IPS-18a (cell line): Measurements from ENCODE around the gene BCDIN3D.

Source experiments
- H3K27ac ChIP-seq: one replicate; pipeline ENCODE4 v1.5.1; 2013; ENCODE audit warnings: low read length
- H3K27me3 ChIP-seq: one replicate; pipeline ENCODE4 v1.6.1; 2013; ENCODE audit warnings: mild to moderate bottlenecking, low read length; ENCODE audit not compliant: control insufficient read depth, insufficient read depth
- H3K36me3 ChIP-seq: one replicate; pipeline ENCODE4 v1.6.1; 2013; ENCODE audit warnings: low read depth, low read length; ENCODE audit not compliant: control insufficient read depth
- H3K4me1 ChIP-seq: one replicate; pipeline ENCODE4 v1.6.1; 2013; ENCODE audit warnings: low read depth, low read length; ENCODE audit not compliant: control insufficient read depth
- H3K4me3 ChIP-seq: one replicate; pipeline ENCODE4 v1.5.1; 2013; ENCODE audit warnings: low read length
- H3K9ac ChIP-seq: one replicate; pipeline ENCODE4 v1.6.1; 2013; ENCODE audit warnings: mild to moderate bottlenecking, low read length, moderate library complexity
- H3K9me3 ChIP-seq: one replicate; pipeline ENCODE4 v1.6.1; 2013; ENCODE audit warnings: low read depth, low read length; ENCODE audit not compliant: control insufficient read depth

Gene BCDIN3D

DNA sequence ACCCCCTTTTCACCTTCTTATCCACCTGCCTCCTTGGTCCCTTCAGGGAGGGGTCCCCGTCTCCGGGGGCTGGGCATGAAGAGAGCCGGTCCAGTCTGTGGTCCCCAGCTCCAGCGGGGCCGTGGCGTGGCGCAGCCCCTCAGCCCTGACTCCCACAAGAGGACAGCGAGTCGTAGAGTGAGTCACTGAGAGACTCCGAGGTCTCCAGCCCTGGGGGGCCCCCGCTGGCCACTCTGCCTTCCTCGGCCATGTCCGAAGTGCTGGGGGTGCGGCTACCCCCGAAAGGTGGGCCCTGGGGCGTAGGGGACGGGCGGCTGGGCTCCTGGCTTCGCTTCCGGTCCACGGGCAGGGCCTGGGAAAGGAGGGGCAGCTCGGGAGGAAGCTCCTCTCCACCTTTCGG, 51.2 kb downstream of the BCDIN3D start:
- Histone ChIP-seq H3K4me1 (no peaks in the 10 kb centered on the region), H3K36me3 (no peaks in the 10 kb centered on the region), H3K9ac (no peak overlapping the region), H3K9me3 (no peaks in the 10 kb centered on the region), H3K27ac (no peak overlapping the region), H3K4me3 (no peak overlapping the region), H3K27me3 (no peaks in the 10 kb centered on the region)

GRCh38 chr12:49790741-49791555, 52.0 kb downstream of the BCDIN3D start:
- H3K27me3 ChIP-seq: no peaks in the 10 kb centered on the region
- H3K9me3 ChIP-seq: no peaks in the 10 kb centered on the region
- H3K4me3 ChIP-seq: no peak overlapping the region
- H3K9ac ChIP-seq: no peak overlapping the region
- no peaks in the 10 kb centered on the region for H3K36me3 ChIP-seq
- no peak overlapping the region for H3K27ac ChIP-seq
- H3K4me1 ChIP-seq: no peaks in the 10 kb centered on the region

GRCh38 chr12:49789992-49790391, 52.9 kb downstream of the BCDIN3D start:
- Histone ChIP-seq H3K27me3 (no peaks in the 10 kb centered on the region), H3K9me3 (no peaks in the 10 kb centered on the region), H3K36me3 (no peaks in the 10 kb centered on the region), H3K27ac (no peak overlapping the region), H3K4me3 (no peak overlapping the region), H3K4me1 (no peaks in the 10 kb centered on the region), H3K9ac (no peak overlapping the region)

- no peaks in the 10 kb centered on the region for H3K9me3 ChIP-seq
- H3K4me1 ChIP-seq: no peaks in the 10 kb centered on the region
- no peak overlapping the region for H3K9ac ChIP-seq
- no peak overlapping the region for H3K27ac ChIP-seq
- no peaks in the 10 kb centered on the region for H3K36me3 ChIP-seq
- H3K4me3 ChIP-seq: no peak overlapping the region
- H3K27me3 ChIP-seq: no peaks in the 10 kb centered on the region
These were observed 55.2 kb downstream of the BCDIN3D start for GRCh38 chr12:49787672-49788071.
